Testis (tissue), 2 donors: ENCODE data around the gene DLX4.

Experiments
- POLR2A ChIP-seq: fragments of 450-650 bp; IDR thresholded peaks from one replicate; pipeline ENCODE4 v1.6.1; 2017; ENCODE audit warnings: antibody characterized with exemption, mild to moderate bottlenecking, moderate library complexity
- TF ChIP-seq, protein P1 (sequence below), 3 experiments: fragments of 450-650 bp in 2 of 3; fragments of 200-600 bp in 1 of 3; sonication (generic) in 1 of 3; IDR thresholded peaks; one replicate each; pipeline ENCODE4 v1.5.1; 2016 to 2019; ENCODE audit warnings: antibody characterized with exemption in 3 of 3, mild to moderate bottlenecking in 2 of 3, moderate library complexity in 1 of 3

DNA sequence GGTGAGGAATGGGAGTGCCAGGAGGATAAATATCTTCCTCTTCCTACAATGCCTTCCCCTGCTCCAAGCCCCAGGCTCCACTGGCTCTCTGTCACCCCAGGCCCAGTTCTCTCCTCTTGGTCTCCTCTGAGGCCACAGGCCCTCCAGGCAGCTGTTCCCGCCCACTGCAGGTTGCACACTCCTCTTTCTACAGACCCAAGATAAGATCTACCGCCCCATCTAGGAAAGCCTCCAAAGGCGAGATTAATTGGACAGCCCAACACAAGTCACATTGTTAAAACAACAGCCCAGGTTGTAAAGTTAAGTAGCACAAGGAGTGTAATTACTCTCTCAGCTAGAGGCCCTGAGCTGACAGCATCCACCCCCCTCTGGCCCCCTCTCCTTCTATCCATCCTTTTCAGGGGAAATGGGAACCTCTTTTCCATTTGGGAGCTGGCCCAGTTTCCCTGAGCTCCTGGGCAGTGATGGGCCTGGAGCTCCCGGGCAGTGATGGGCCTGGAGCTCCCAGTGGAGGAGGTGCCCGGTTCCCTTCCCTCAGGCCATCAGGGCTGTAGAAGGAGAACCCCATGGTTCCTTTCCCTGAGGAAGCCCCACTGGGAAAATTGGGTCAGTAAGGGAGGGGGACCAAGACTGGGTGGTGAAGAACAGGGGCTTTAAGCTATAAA lies 7.3 kb downstream of the DLX4 start:
- TF ChIP-seq, protein P1, sequence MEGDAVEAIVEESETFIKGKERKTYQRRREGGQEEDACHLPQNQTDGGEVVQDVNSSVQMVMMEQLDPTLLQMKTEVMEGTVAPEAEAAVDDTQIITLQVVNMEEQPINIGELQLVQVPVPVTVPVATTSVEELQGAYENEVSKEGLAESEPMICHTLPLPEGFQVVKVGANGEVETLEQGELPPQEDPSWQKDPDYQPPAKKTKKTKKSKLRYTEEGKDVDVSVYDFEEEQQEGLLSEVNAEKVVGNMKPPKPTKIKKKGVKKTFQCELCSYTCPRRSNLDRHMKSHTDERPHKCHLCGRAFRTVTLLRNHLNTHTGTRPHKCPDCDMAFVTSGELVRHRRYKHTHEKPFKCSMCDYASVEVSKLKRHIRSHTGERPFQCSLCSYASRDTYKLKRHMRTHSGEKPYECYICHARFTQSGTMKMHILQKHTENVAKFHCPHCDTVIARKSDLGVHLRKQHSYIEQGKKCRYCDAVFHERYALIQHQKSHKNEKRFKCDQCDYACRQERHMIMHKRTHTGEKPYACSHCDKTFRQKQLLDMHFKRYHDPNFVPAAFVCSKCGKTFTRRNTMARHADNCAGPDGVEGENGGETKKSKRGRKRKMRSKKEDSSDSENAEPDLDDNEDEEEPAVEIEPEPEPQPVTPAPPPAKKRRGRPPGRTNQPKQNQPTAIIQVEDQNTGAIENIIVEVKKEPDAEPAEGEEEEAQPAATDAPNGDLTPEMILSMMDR (IDR thresholded peaks at IDR 0.05): no peak
- no peak for TF ChIP-seq POLR2A
